ENCODE measurements around the gene SLC25A21.

DNA sequence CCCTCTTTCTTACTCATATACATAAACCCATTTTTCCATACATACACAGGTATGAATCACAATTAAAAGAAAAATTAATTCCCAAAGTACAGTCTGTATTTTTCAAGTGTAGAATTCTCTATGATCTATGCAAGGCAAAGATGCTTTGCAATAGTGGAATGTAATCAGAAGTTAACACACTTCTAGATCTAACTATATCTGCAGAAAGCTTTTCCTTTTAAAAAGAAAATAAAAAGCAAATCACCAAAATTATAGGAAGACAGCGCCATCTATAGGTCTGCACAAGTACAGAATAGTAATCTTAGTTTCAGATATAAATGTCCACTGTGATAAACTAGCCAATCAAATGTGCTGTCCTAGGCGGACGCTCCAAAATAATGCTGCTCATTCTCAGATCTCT, 22.0 kb downstream of the SLC25A21 start:
- TF ChIP-seq NANOG (IDR thresholded peaks at IDR 0.05; ENCODE audit: borderline replicate concordance) (no peak), EZH2 (IDR thresholded peaks at IDR 0.05; ENCODE audit: low read depth, unreplicated experiment) (no peak), CREB1 (CRISPR knock-in tag; IDR thresholded peaks at IDR 0.05; ENCODE audit: low read depth) (no peak), CTCF (conservative IDR thresholded peaks at IDR 0.05; ENCODE audit: low read depth in 2 of 2) (peak; percentile 58 to 90), REST (IDR thresholded peaks at IDR 0.05; ENCODE audit: unreplicated experiment) (no peak), ZNF114 (CRISPR knock-in tag; IDR thresholded peaks at IDR 0.05) (no peak), POLR2AphosphoS5 (IDR thresholded peaks at IDR 0.05; ENCODE audit: low read depth) (no peak), ZNF331 (CRISPR knock-in tag; IDR thresholded peaks at IDR 0.05; ENCODE audit: low read depth) (no peak), JUNB (IDR thresholded peaks at IDR 0.05; ENCODE audit: unreplicated experiment) (no peak)

Data from GM23338 (cell line).